GM12872 (cell line): ENCODE data around the gene DYNLT2B.

Source experiments
- CTCF ChIP-seq: IDR thresholded peaks from 3 replicates; pipeline ENCODE4 v1.5.1; 2011; ENCODE audit warnings: low read depth, mild to moderate bottlenecking, low read length, moderate library complexity; ENCODE audit not compliant: insufficient read depth

Gene DYNLT2B

GRCh38 chr3:196255776-196256175, 62.3 kb downstream of the DYNLT2B start:
- no peak for TF ChIP-seq CTCF

DNA sequence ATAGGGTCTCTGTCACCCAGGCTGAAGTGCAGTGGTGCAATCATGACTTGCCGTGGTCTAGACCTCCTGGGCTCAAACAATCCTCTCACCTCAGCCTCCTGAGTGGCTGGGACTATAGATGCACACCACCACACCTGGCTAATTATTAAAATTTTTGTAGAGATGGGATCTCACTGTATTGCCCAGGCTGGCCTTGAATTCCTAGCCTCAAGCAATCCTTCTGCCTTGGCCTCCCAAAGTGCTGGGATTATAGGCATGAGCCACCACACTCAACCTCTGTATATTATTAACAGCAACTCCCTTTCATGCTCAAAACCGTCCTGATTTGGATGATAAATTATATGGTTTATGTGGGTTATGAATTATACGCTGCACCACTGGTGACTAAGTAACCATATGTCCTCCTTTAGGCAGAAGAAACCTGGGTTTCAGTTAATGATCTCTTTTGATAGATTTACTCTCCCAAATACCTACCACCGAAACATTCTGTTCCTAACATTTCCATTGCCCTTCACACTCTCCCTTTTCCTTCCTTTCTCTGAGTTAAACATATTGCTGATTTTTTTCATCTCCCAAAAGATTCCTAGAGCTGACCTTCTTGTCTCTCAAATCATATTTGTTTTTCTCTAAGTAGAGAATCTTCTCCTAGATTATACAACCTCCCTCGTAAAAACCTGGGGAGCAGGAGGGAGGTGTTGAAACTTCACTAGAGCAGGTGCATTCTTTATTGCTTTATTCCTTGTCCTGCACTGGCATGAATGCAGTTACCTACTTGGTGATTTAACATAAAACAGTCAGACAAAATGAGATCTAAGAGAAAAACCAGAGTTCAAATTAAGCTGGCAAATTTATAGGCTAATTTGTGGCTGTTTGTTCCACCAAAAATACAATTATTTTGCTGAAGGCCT, 63.4 kb downstream of the DYNLT2B start:
- TF ChIP-seq CTCF = no peak

- TF ChIP-seq CTCF = no peak
These were observed 66.1 kb downstream of the DYNLT2B start for GRCh38 chr3:196251918-196252317.

- no peak for TF ChIP-seq CTCF
These were observed 71.3 kb downstream of the DYNLT2B start for GRCh38 chr3:196246612-196247308.

- no peak for TF ChIP-seq CTCF
These were observed 76.3 kb downstream of the DYNLT2B start for GRCh38 chr3:196241704-196242103.
